ENCODE data around the gene SLC49A3. TPM values are rescaled to one million over a fixed set of nuclear protein-coding genes. Genes with fewer than 3 reads are reported as not detected.

SLC49A3 gene
- total and polyA plus RNA-seq, 2 of the 13 experiments (the other 11 are each of a cell fraction or from before 2014, with no cell fraction given) = 0.07 to 0.17 TPM

DNA sequence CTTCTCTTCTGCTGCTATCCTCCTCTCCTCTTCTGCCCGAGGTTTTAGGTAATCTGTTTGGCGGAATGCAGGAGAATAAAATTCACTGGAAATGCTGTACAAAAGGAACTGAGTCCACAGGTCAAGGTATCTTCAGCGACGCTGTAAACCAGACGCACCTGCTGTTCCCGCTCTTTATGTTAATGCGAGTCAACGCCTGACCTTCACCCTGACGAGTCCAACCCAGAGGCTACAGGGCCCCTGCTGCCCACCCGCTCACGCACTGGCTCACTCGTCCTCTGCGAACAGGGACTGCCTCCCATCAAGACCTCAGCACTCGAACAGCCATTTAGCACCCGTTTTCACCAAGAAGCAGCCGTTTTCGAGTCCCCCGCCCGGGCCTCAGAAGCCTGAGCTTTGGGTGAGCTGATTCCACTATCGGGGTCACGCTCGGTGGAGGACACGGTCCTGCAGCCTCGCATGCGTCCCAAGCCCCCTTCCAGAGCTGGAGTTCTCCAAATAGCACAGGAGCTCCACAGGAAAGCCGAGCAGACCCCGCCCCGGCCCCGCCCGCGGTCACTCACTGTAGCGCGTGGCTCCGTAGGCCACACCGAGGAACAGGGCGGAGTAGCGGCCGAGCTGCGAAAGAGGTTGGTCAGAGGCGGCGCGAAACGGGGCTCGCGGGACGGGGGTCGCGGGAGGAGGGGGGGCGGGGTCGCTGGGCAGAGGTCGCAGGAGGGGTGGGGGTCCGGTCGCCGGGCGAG, 15.4 kb downstream of the SLC49A3 start (continued):
- TF ChIP-seq, protein P1, sequence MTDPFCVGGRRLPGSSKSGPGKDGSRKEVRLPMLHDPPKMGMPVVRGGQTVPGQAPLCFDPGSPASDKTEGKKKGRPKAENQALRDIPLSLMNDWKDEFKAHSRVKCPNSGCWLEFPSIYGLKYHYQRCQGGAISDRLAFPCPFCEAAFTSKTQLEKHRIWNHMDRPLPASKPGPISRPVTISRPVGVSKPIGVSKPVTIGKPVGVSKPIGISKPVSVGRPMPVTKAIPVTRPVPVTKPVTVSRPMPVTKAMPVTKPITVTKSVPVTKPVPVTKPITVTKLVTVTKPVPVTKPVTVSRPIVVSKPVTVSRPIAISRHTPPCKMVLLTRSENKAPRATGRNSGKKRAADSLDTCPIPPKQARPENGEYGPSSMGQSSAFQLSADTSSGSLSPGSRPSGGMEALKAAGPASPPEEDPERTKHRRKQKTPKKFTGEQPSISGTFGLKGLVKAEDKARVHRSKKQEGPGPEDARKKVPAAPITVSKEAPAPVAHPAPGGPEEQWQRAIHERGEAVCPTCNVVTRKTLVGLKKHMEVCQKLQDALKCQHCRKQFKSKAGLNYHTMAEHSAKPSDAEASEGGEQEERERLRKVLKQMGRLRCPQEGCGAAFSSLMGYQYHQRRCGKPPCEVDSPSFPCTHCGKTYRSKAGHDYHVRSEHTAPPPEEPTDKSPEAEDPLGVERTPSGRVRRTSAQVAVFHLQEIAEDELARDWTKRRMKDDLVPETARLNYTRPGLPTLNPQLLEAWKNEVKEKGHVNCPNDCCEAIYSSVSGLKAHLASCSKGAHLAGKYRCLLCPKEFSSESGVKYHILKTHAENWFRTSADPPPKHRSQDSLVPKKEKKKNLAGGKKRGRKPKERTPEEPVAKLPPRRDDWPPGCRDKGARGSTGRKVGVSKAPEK (CRISPR knock-in tag; IDR thresholded peaks at IDR 0.05; ENCODE audit: borderline replicate concordance) = no peak
- TF ChIP-seq SMARCC2 (IDR thresholded peaks at IDR 0.05) (no peak), HNRNPLL (IDR thresholded peaks at IDR 0.05; ENCODE audit: low read depth, low read length, poor library complexity, severe bottlenecking) (no peak), ZSCAN21 (CRISPR knock-in tag; IDR thresholded peaks at IDR 0.05; ENCODE audit: borderline replicate concordance) (no peak), ARNTL (CRISPR knock-in tag; IDR thresholded peaks at IDR 0.05) (no peak), ZC3H4 (CRISPR knock-in tag; IDR thresholded peaks at IDR 0.05; ENCODE audit: borderline replicate concordance) (no peak), NFIC (IDR thresholded peaks at IDR 0.05; ENCODE audit: low read length) (no peak), RARG (CRISPR knock-in tag; IDR thresholded peaks at IDR 0.05; ENCODE audit: low read depth) (no peak), ZKSCAN8 (CRISPR knock-in tag; IDR thresholded peaks at IDR 0.05; ENCODE audit: borderline replicate concordance) (no peak), ATRX (CRISPR knock-in tag; IDR thresholded peaks at IDR 0.05; ENCODE audit: borderline replicate concordance) (no peak), MED13 (CRISPR knock-in tag; IDR thresholded peaks at IDR 0.05) (no peak), ZSCAN22 (CRISPR knock-in tag; IDR thresholded peaks at IDR 0.05) (no peak), ZNF264 (CRISPR knock-in tag; IDR thresholded peaks at IDR 0.05) (no peak), KLF16 (CRISPR knock-in tag; IDR thresholded peaks at IDR 0.05) (0 out of 4 replicates have a peak, but pooled peaks of 1 of the 2 experiments have one; percentile 35), FOXO4 (CRISPR knock-in tag; conservative IDR thresholded peaks at IDR 0.05) (0 out of 2 replicates have a peak, but pooled peaks have one; percentile 79)
- TF ChIP-seq, protein P2, sequence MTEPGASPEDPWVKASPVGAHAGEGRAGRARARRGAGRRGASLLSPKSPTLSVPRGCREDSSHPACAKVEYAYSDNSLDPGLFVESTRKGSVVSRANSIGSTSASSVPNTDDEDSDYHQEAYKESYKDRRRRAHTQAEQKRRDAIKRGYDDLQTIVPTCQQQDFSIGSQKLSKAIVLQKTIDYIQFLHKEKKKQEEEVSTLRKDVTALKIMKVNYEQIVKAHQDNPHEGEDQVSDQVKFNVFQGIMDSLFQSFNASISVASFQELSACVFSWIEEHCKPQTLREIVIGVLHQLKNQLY (CRISPR knock-in tag; IDR thresholded peaks at IDR 0.05) = no peak
- TF ChIP-seq, protein P3, sequence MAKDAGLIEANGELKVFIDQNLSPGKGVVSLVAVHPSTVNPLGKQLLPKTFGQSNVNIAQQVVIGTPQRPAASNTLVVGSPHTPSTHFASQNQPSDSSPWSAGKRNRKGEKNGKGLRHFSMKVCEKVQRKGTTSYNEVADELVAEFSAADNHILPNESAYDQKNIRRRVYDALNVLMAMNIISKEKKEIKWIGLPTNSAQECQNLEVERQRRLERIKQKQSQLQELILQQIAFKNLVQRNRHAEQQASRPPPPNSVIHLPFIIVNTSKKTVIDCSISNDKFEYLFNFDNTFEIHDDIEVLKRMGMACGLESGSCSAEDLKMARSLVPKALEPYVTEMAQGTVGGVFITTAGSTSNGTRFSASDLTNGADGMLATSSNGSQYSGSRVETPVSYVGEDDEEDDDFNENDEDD (CRISPR knock-in tag; IDR thresholded peaks at IDR 0.05; ENCODE audit: borderline replicate concordance) = peak; percentile 88; the same call in 1 of the 2 replicates
- TF ChIP-seq, protein P4, sequence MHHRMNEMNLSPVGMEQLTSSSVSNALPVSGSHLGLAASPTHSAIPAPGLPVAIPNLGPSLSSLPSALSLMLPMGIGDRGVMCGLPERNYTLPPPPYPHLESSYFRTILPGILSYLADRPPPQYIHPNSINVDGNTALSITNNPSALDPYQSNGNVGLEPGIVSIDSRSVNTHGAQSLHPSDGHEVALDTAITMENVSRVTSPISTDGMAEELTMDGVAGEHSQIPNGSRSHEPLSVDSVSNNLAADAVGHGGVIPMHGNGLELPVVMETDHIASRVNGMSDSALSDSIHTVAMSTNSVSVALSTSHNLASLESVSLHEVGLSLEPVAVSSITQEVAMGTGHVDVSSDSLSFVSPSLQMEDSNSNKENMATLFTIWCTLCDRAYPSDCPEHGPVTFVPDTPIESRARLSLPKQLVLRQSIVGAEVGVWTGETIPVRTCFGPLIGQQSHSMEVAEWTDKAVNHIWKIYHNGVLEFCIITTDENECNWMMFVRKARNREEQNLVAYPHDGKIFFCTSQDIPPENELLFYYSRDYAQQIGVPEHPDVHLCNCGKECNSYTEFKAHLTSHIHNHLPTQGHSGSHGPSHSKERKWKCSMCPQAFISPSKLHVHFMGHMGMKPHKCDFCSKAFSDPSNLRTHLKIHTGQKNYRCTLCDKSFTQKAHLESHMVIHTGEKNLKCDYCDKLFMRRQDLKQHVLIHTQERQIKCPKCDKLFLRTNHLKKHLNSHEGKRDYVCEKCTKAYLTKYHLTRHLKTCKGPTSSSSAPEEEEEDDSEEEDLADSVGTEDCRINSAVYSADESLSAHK (CRISPR knock-in tag; IDR thresholded peaks at IDR 0.05; ENCODE audit: borderline replicate concordance) = no peak
- TF ChIP-seq, protein P5, sequence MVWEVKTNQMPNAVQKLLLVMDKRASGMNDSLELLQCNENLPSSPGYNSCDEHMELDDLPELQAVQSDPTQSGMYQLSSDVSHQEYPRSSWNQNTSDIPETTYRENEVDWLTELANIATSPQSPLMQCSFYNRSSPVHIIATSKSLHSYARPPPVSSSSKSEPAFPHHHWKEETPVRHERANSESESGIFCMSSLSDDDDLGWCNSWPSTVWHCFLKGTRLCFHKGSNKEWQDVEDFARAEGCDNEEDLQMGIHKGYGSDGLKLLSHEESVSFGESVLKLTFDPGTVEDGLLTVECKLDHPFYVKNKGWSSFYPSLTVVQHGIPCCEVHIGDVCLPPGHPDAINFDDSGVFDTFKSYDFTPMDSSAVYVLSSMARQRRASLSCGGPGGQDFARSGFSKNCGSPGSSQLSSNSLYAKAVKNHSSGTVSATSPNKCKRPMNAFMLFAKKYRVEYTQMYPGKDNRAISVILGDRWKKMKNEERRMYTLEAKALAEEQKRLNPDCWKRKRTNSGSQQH (CRISPR knock-in tag; IDR thresholded peaks at IDR 0.05; ENCODE audit: low read depth) = no peak
